SK-N-SH (cell line): Measurements from ENCODE around the gene MRPL51. TPM values are rescaled to one million over a fixed set of nuclear protein-coding genes. Genes with fewer than 3 reads are reported as not detected.

Experiments used
- CTCF ChIA-PET: fragments of 300-600, 350-600 bp; formaldehyde crosslinking; extraction: SDS; loops from one replicate; lab custom pipeline; 2021; lab: Yijun Ruan, JAX
- POLR2A ChIA-PET: fragments of 350-600 bp; sonication (Branson Sonifier 250); formaldehyde crosslinking; extraction: SDS; loops from one replicate; lab custom pipeline; 2020; ENCODE audit warnings: antibody characterized with exemption, inconsistent platforms; lab: Yijun Ruan, JAX
- DNase-seq: peaks from one replicate; pipeline ENCODE4 v3.0.0; 2012
- H2AFZ ChIP-seq: fragments of 200-600 bp; sonication (generic); 2 replicates; pipeline ENCODE4 v1.8.1; 2016; ENCODE audit warnings: antibody characterized with exemption, mild to moderate bottlenecking, low read depth
- H3F3A ChIP-seq: fragments of 200-600 bp; sonication (generic); replicated peaks from 2 replicates; pipeline ENCODE3; 2016; ENCODE audit warnings: antibody characterized with exemption, mild to moderate bottlenecking; ENCODE audit not compliant: insufficient read depth
- H3K27ac ChIP-seq, 2 experiments: fragments of 200-500 bp in 1 of 2; fragments of 200-600 bp in 1 of 2; sonication (Bioruptor generic) in 1 of 2; sonication (generic), shearing (Covaris generic) in 1 of 2; 2 replicates each; pipeline versions ENCODE4 v1.5.1 to v1.6.1; 2014 to 2016; ENCODE audit warnings: low read depth in 2 of 2, inconsistent platforms in 1 of 2, low read length in 1 of 2, mild to moderate bottlenecking in 1 of 2, mixed read lengths in 1 of 2
- H3K27me3 ChIP-seq: fragments of 200-600 bp; sonication (generic), shearing (Covaris generic); 2 replicates; pipeline ENCODE4 v1.6.1; 2016; ENCODE audit warnings: mixed run types; ENCODE audit not compliant: insufficient read depth
- H3K36me3 ChIP-seq, 2 experiments: fragments of 200-500 bp in 1 of 2; fragments of 200-600 bp in 1 of 2; sonication (Bioruptor generic) in 1 of 2; sonication (generic) in 1 of 2; replicated peaks in 1 of 2; 2 replicates each; pipeline versions ENCODE3 to v1.5.1; 2014 to 2016; ENCODE audit warnings: low read length in 1 of 2, mild to moderate bottlenecking in 1 of 2; ENCODE audit not compliant: insufficient read depth in 2 of 2, control insufficient read depth in 1 of 2
- H3K4me1 ChIP-seq, 2 experiments: fragments of 200-500 bp in 1 of 2; fragments of 200-600 bp in 1 of 2; sonication (Bioruptor generic) in 1 of 2; sonication (generic), shearing (Covaris generic) in 1 of 2; 2 replicates each; pipeline versions ENCODE4 v1.5.1 to v1.6.1; 2014 to 2016; ENCODE audit warnings: low read depth in 1 of 2, low read length in 1 of 2, mixed run types in 1 of 2; ENCODE audit not compliant: insufficient read depth in 2 of 2, control insufficient read depth in 1 of 2
- H3K4me2 ChIP-seq: fragments of 200-600 bp; sonication (generic), shearing (Covaris generic); 2 replicates; pipeline ENCODE4 v1.6.1; 2017; ENCODE audit warnings: mixed run types
- H3K4me3 ChIP-seq, 2 experiments: fragments of 200-500 bp in 1 of 2; fragments of 200-600 bp in 1 of 2; sonication (Bioruptor generic) in 1 of 2; sonication (generic), shearing (Covaris generic) in 1 of 2; 2 replicates each; pipeline versions ENCODE4 v1.5.1 to v1.8.1; 2014 to 2016; ENCODE audit warnings: low read depth in 2 of 2, inconsistent platforms in 1 of 2, low read length in 1 of 2, mild to moderate bottlenecking in 1 of 2, mixed read lengths in 1 of 2, moderate library complexity in 1 of 2
- H3K79me2 ChIP-seq: fragments of 200-600 bp; sonication (generic); 2 replicates; pipeline ENCODE4 v1.8.1; 2017; ENCODE audit warnings: mild to moderate bottlenecking; ENCODE audit not compliant: insufficient read depth
- H3K9ac ChIP-seq: fragments of 200-600 bp; sonication (generic); 2 replicates; pipeline ENCODE4 v1.6.1; 2017; ENCODE audit warnings: mixed run types
- H3K9me2 ChIP-seq: fragments of 200-600 bp; sonication (generic); 2 replicates; pipeline ENCODE4 v1.6.1; 2017; ENCODE audit warnings: mixed run types
- H3K9me3 ChIP-seq: fragments of 200-600 bp; sonication (generic); 2 replicates; pipeline ENCODE4 v1.6.1; 2017; ENCODE audit warnings: mixed run types, mild to moderate bottlenecking, moderate library complexity
- H4K20me1 ChIP-seq: fragments of 200-600 bp; sonication (generic); 2 replicates; pipeline ENCODE4 v1.6.1; 2017; ENCODE audit warnings: mild to moderate bottlenecking, mixed run types; ENCODE audit not compliant: insufficient read depth
- FOSL2 ChIP-seq: IDR thresholded peaks from 2 replicates; pipeline ENCODE4 v1.4.0; 2012; ENCODE audit warnings: low read depth, mild to moderate bottlenecking, moderate library complexity, borderline replicate concordance
- MEF2A ChIP-seq: IDR thresholded peaks from 2 replicates; pipeline ENCODE4 v1.4.0; 2012; ENCODE audit warnings: low read depth, borderline replicate concordance
- NFIC ChIP-seq: IDR thresholded peaks from 2 replicates; pipeline ENCODE4 v1.4.0; 2012; ENCODE audit warnings: borderline replicate concordance
- NRF1 ChIP-seq: IDR thresholded peaks from 2 replicates; pipeline ENCODE4 v1.6.1; 2012; ENCODE audit warnings: low read depth, mild to moderate bottlenecking, low read length
- RFX5 ChIP-seq: IDR thresholded peaks from 2 replicates; pipeline ENCODE4 v1.6.1; 2012; ENCODE audit warnings: mild to moderate bottlenecking, improper control_type of control experiment, low read length
- SMC3 ChIP-seq: IDR thresholded peaks from 2 replicates; pipeline ENCODE4 v1.6.1; 2012; ENCODE audit warnings: low read depth, low read length, improper control_type of control experiment
- TAF1 ChIP-seq: IDR thresholded peaks from 2 replicates; pipeline ENCODE4 v1.6.1; 2012; ENCODE audit warnings: low read depth, mild to moderate bottlenecking, low read length, moderate library complexity, borderline replicate concordance
- TEAD4 ChIP-seq: IDR thresholded peaks from 2 replicates; pipeline ENCODE4 v1.4.0; 2012; ENCODE audit warnings: mild to moderate bottlenecking, borderline replicate concordance; ENCODE audit not compliant: insufficient read depth
- YY1 ChIP-seq: IDR thresholded peaks from 2 replicates; pipeline ENCODE4 v1.4.0; 2012; ENCODE audit warnings: low read depth, mild to moderate bottlenecking
- WGBS: methylation state at CpG from one replicate; pipeline ENCODE4 v1.1.6; 2017; ENCODE audit warnings: low lambda C conversion rate; 5-methylcytosine and 5-hydroxymethylcytosine counted together
- polyA plus RNA-seq, 3 experiments: library from polyadenylated mRNA; depleted of rRNA; stranded (reverse); fragments of >200 nt; gene quantifications; 2 replicates each; pipeline ENCODE4 v1.2.3, GENCODE V29; 2012
- TF ChIP-seq, protein P1 (sequence below): fragments of 150-350 bp; IDR thresholded peaks from 2 replicates; pipeline ENCODE4 v1.6.1; 2016; ENCODE audit warnings: mild to moderate bottlenecking, low read depth, low read length
- TF ChIP-seq, protein P2 (sequence below): IDR thresholded peaks from 2 replicates; pipeline ENCODE4; 2012
- TF ChIP-seq, protein P3 (sequence below): IDR thresholded peaks from 2 replicates; pipeline ENCODE4 v1.4.0; 2012; ENCODE audit warnings: low read depth, borderline replicate concordance
- TF ChIP-seq, protein P4 (sequence below): fragments of 200-600 bp; sonication (generic); IDR thresholded peaks from 2 replicates; pipeline ENCODE4 v1.6.1; 2017; ENCODE audit warnings: antibody characterized with exemption, mild to moderate bottlenecking, moderate library complexity

MRPL51 gene
- polyA plus RNA-seq, 1 of the 3 experiments (the other 2 are of a cell fraction), result 189 TPM

DNA sequence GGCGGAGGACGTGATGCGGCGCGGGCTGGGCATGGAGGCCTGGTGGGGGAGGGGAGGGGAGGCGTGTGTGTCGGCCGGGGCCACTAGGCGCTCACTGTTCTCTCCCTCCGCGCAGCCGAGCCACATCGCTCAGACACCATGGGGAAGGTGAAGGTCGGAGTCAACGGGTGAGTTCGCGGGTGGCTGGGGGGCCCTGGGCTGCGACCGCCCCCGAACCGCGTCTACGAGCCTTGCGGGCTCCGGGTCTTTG lies 41.6 kb upstream of the MRPL51 start:
- no peak overlapping the region for H2AFZ ChIP-seq
- CTCF ChIA-PET, result interaction anchor here (1.0 to 9.4 kb wide), 5 partner anchors 18 to 111 kb away, joined by 4 to 228 read pairs (median 5); partner anchors contain the start of genes IFFO1 and MRPL51
- peaks cover 48 to 51% of the 10 kb centered on the region in 2 experiments for H3K36me3 ChIP-seq
- H3K4me3 ChIP-seq, result peak overlapping the region; percentile 93 to 97
- peaks cover 62% of the 10 kb centered on the region for H3K79me2 ChIP-seq
- no CpG with 5 or more reads among the region's 25 CpGs for WGBS
- peaks cover 52% of the 10 kb centered on the region for H4K20me1 ChIP-seq
- H3K4me1 ChIP-seq, result peaks cover 15 to 34% of the 10 kb centered on the region in 2 experiments; a peak in 3 of 4 replicates
- POLR2A ChIA-PET, result interaction anchor here (0.6 to 2.8 kb wide), 16 partner anchors 16 to 410 kb away, joined by 3 to 30 read pairs (median 6); partner anchors contain the start of genes MRPL51, NOP2, TAPBPL and USP5
- no peaks in the 10 kb centered on the region for H3K9me2 ChIP-seq
- no peak for DNase-seq
- H3K27ac ChIP-seq, result peak overlapping the region; percentile 95 to 96
- peak overlapping the region; percentile 99 for H3K9ac ChIP-seq
- TF ChIP-seq, protein P1, sequence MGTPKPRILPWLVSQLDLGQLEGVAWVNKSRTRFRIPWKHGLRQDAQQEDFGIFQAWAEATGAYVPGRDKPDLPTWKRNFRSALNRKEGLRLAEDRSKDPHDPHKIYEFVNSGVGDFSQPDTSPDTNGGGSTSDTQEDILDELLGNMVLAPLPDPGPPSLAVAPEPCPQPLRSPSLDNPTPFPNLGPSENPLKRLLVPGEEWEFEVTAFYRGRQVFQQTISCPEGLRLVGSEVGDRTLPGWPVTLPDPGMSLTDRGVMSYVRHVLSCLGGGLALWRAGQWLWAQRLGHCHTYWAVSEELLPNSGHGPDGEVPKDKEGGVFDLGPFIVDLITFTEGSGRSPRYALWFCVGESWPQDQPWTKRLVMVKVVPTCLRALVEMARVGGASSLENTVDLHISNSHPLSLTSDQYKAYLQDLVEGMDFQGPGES, result no peak
- no peak for TF ChIP-seq MEF2A
- TF ChIP-seq TEAD4, result no peak
- TF ChIP-seq YY1, result no peak
- TF ChIP-seq, protein P2, sequence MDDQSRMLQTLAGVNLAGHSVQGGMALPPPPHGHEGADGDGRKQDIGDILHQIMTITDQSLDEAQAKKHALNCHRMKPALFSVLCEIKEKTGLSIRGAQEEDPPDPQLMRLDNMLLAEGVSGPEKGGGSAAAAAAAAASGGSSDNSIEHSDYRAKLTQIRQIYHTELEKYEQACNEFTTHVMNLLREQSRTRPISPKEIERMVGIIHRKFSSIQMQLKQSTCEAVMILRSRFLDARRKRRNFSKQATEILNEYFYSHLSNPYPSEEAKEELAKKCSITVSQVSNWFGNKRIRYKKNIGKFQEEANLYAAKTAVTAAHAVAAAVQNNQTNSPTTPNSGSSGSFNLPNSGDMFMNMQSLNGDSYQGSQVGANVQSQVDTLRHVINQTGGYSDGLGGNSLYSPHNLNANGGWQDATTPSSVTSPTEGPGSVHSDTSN, result no peak
- TF ChIP-seq TAF1, result no peak
- TF ChIP-seq, protein P3, sequence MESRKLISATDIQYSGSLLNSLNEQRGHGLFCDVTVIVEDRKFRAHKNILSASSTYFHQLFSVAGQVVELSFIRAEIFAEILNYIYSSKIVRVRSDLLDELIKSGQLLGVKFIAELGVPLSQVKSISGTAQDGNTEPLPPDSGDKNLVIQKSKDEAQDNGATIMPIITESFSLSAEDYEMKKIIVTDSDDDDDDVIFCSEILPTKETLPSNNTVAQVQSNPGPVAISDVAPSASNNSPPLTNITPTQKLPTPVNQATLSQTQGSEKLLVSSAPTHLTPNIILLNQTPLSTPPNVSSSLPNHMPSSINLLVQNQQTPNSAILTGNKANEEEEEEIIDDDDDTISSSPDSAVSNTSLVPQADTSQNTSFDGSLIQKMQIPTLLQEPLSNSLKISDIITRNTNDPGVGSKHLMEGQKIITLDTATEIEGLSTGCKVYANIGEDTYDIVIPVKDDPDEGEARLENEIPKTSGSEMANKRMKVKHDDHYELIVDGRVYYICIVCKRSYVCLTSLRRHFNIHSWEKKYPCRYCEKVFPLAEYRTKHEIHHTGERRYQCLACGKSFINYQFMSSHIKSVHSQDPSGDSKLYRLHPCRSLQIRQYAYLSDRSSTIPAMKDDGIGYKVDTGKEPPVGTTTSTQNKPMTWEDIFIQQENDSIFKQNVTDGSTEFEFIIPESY, result no peak
- TF ChIP-seq SMC3, result no peak
- no peak for TF ChIP-seq NRF1
- TF ChIP-seq FOSL2, result no peak
- TF ChIP-seq, protein P4, sequence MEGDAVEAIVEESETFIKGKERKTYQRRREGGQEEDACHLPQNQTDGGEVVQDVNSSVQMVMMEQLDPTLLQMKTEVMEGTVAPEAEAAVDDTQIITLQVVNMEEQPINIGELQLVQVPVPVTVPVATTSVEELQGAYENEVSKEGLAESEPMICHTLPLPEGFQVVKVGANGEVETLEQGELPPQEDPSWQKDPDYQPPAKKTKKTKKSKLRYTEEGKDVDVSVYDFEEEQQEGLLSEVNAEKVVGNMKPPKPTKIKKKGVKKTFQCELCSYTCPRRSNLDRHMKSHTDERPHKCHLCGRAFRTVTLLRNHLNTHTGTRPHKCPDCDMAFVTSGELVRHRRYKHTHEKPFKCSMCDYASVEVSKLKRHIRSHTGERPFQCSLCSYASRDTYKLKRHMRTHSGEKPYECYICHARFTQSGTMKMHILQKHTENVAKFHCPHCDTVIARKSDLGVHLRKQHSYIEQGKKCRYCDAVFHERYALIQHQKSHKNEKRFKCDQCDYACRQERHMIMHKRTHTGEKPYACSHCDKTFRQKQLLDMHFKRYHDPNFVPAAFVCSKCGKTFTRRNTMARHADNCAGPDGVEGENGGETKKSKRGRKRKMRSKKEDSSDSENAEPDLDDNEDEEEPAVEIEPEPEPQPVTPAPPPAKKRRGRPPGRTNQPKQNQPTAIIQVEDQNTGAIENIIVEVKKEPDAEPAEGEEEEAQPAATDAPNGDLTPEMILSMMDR, result no peak
- no peak for TF ChIP-seq NFIC
- TF ChIP-seq RFX5, result no peak
- H3F3A ChIP-seq, result peaks cover 87% of the 10 kb centered on the region
- H3K9me3 ChIP-seq, result no peaks in the 10 kb centered on the region
- no peaks in the 10 kb centered on the region for H3K27me3 ChIP-seq
- peak overlapping the region; percentile 100 for H3K4me2 ChIP-seq
